ENCODE measurements around the gene CHAF1A. TPM values are rescaled to one million over a fixed set of nuclear protein-coding genes. Genes with fewer than 3 reads are reported as not detected.

CHAF1A gene
- total and polyA plus RNA-seq, 2 donors, result 7.0 to 9.0 TPM

DNA sequence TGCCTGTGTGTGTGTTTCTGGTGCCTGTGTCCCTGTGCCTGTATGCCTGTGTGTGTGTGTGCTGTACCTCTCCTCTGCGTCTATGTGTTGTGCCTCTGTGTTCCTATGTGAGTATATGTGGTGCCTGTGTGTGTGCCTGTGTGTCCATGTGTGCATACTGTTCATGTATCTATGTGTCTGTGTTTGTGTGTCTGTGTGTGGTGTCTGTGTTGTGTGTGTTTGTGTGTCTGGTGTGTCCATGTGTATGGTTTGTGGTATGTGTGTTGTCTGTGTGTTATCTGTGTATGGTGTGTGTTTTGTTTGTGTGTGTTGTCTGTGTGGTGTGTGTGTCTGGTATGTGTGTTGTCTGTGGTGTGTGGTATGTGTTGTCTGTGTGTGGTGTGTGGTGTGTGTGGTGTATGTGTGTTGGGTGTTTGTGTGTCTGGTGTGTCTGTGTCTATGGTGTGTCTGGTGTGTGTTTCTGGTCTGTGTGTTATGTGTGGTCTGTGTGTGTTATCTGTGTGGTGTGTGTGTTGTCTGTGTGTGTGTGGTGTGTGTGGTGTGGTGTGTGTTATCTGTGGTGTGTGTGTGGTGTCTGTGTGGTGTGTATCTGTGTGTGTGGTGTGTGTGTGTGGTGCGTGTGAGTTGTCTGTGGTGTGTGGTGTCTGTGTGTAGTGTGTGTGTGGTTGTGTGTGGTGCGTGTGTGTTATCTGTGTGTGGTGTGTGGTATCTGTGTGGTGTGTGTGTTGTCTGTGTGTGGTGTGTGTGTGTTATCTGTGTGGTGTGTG, 90.1 kb downstream of the CHAF1A start:
- Histone ChIP-seq H3K4me3 (ENCODE audit: low read depth, low read length) (no peak overlapping the region), H3K36me3 (ENCODE audit: insufficient read depth) (peaks cover 17% of the 10 kb centered on the region), H3K4me1 (ENCODE audit: insufficient read depth) (no peaks in the 10 kb centered on the region), H3K27ac (ENCODE audit: low read depth) (no peak overlapping the region)
- 96% methylated on average over 3 of the region's 3 CpGs for WGBS
- DNase-seq (ENCODE audit: extremely low spot score), result no peak

Small RNA genes within 50 kb of the gene (small RNA-seq; reads per million reads assigned to genes)
- not detected for gene MIR4746

Other genes with a start within 250 kb of the CHAF1A start
- not detected for gene CREB3L3, start 249.0 kb upstream of the CHAF1A start, total RNA-seq
- gene CREB3L3, start 249.0 kb upstream of the CHAF1A start, polyA plus RNA-seq, result 0.11 TPM
- gene SIRT6, start 220.1 kb upstream of the CHAF1A start, total RNA-seq, result 7.2 TPM
- 23.8 TPM for gene SIRT6, start 220.1 kb upstream of the CHAF1A start, polyA plus RNA-seq
- 1.2 TPM for gene ANKRD24, start 220.0 kb upstream of the CHAF1A start, total RNA-seq
- 0.72 TPM for gene ANKRD24, start 220.0 kb upstream of the CHAF1A start, polyA plus RNA-seq
- gene EBI3, start 173.1 kb upstream of the CHAF1A start, total RNA-seq, result 0.32 TPM
- 5.7 TPM for gene EBI3, start 173.1 kb upstream of the CHAF1A start, polyA plus RNA-seq
- gene YJU2, start 155.6 kb upstream of the CHAF1A start, total RNA-seq, result 11.7 TPM
- gene YJU2, start 155.6 kb upstream of the CHAF1A start, polyA plus RNA-seq, result 29.4 TPM
- gene SHD, start 123.4 kb upstream of the CHAF1A start, total RNA-seq, result 3.6 TPM
- 0.04 TPM for gene SHD, start 123.4 kb upstream of the CHAF1A start, polyA plus RNA-seq
- gene TMIGD2, start 100.3 kb upstream of the CHAF1A start, total RNA-seq, result 0.48 TPM
- 0.58 TPM for gene TMIGD2, start 100.3 kb upstream of the CHAF1A start, polyA plus RNA-seq
- gene FSD1, start 98.0 kb upstream of the CHAF1A start, total RNA-seq, result 1.6 TPM
- gene FSD1, start 98.0 kb upstream of the CHAF1A start, polyA plus RNA-seq, result 0.49 TPM
- gene STAP2, start 63.8 kb upstream of the CHAF1A start, total RNA-seq, result 14.4 TPM
- gene STAP2, start 63.8 kb upstream of the CHAF1A start, polyA plus RNA-seq, result 12.4 TPM
- 7.2 TPM for gene MPND, start 59.1 kb upstream of the CHAF1A start, total RNA-seq
- 24.5 TPM for gene MPND, start 59.1 kb upstream of the CHAF1A start, polyA plus RNA-seq
- gene SH3GL1, start 2.1 kb upstream of the CHAF1A start, total RNA-seq, result 18.6 TPM
- 88.3 TPM for gene SH3GL1, start 2.1 kb upstream of the CHAF1A start, polyA plus RNA-seq
- gene UBXN6, start 55.2 kb downstream of the CHAF1A start, total RNA-seq, result 39.5 TPM
- gene UBXN6, start 55.2 kb downstream of the CHAF1A start, polyA plus RNA-seq, result 135 TPM
- 22.2 TPM for gene HDGFL2, start 69.7 kb downstream of the CHAF1A start, total RNA-seq
- gene HDGFL2, start 69.7 kb downstream of the CHAF1A start, polyA plus RNA-seq, result 51.4 TPM
- gene PLIN4, start 115.8 kb downstream of the CHAF1A start, total RNA-seq, result 14.0 TPM
- gene PLIN4, start 115.8 kb downstream of the CHAF1A start, polyA plus RNA-seq, result 55.7 TPM
- gene PLIN5, start 132.6 kb downstream of the CHAF1A start, total RNA-seq, result 1.4 TPM
- gene PLIN5, start 132.6 kb downstream of the CHAF1A start, polyA plus RNA-seq, result 5.7 TPM
- gene LRG1, start 137.4 kb downstream of the CHAF1A start, total RNA-seq, result 3.9 TPM
- gene LRG1, start 137.4 kb downstream of the CHAF1A start, polyA plus RNA-seq, result 4.6 TPM
- 5.4 TPM for gene SEMA6B, start 157.0 kb downstream of the CHAF1A start, total RNA-seq
- 14.1 TPM for gene SEMA6B, start 157.0 kb downstream of the CHAF1A start, polyA plus RNA-seq
- 6.6 TPM for gene TNFAIP8L1, start 236.9 kb downstream of the CHAF1A start, total RNA-seq
- 9.9 TPM for gene TNFAIP8L1, start 236.9 kb downstream of the CHAF1A start, polyA plus RNA-seq